GM12878 (cell line): ENCODE data around the gene MYLK3. TPM values are rescaled to one million over a fixed set of nuclear protein-coding genes. Genes with fewer than 3 reads are reported as not detected.

ENCODE experiments used
- ATAC-seq: fragments of 200-7000 bp; cut with Tn5 transposase; 3 replicates; pipeline ENCODE4 v1.9.1; 2020; ENCODE audit warnings: mild to moderate bottlenecking, moderate library complexity
- BruUV-seq: library from RNA; stranded (reverse); fragments of 400-500 nt; replicated peaks from 2 replicates; lab custom pipeline; 2021; lab: Mats Ljungman, UMichigan
- CTCF ChIA-PET: fragments of 300-600 bp; sonication (Branson Sonifier 250); formaldehyde crosslinking; extraction: SDS; loops from one replicate; lab custom pipeline; 2021; ENCODE audit warnings: inconsistent platforms; lab: Yijun Ruan, JAX
- POLR2A ChIA-PET: fragments of 350-600 bp; formaldehyde crosslinking; extraction: SDS; loops from one replicate; lab custom pipeline; 2021; ENCODE audit warnings: inconsistent platforms; lab: Charles Lee
- RAD21 ChIA-PET: fragments of 300-600 bp; sonication (Branson Sonifier 250); formaldehyde crosslinking; loops from one replicate; lab custom pipeline; 2023; ENCODE audit warnings: antibody characterized with exemption; ENCODE audit not compliant: unreplicated experiment; lab: Charles Lee
- SMC1A ChIA-PET: fragments of 300-600 bp; sonication (Branson Sonifier 250); formaldehyde crosslinking; loops from one replicate; lab custom pipeline; 2023; ENCODE audit not compliant: unreplicated experiment, uncharacterized antibody; lab: Charles Lee
- DNase-seq: peaks from one replicate; pipeline ENCODE4 v3.0.0-alpha.2; 2011; ENCODE audit warnings: low read depth, low spot score
- FAIRE-seq: peaks from 3 replicates; lab custom pipeline; 2011; peaks lifted over from hg19 to GRCh38; lab: Jason Lieb, UNC
- H2AFZ ChIP-seq: 2 replicates; pipeline ENCODE4 v1.6.0; 2011; ENCODE audit warnings: low read depth, low read length, control low read depth; ENCODE audit not compliant: control insufficient read depth
- H3K27ac ChIP-seq: 2 replicates; pipeline ENCODE4 v1.5.1; 2011; ENCODE audit warnings: control low read depth; ENCODE audit not compliant: control insufficient read depth, insufficient read depth
- H3K27me3 ChIP-seq, 2 experiments: replicated peaks in 1 of 2; 2 replicates each; pipeline versions ENCODE4 v1.6.0 to v1.6.1; 2011; ENCODE audit warnings: low read length in 1 of 2; ENCODE audit not compliant: control insufficient read depth in 2 of 2, insufficient read depth in 2 of 2
- H3K36me3 ChIP-seq, 2 experiments: 2 replicates each; pipeline ENCODE4 v1.5.1; 2011; ENCODE audit warnings: low read length in 1 of 2; ENCODE audit not compliant: control insufficient read depth in 2 of 2, insufficient read depth in 2 of 2
- H3K4me1 ChIP-seq: 2 replicates; pipeline ENCODE4 v1.6.1; 2011; ENCODE audit warnings: mild to moderate bottlenecking, low read length, moderate library complexity, mixed read lengths; ENCODE audit not compliant: control insufficient read depth, insufficient read depth
- H3K4me2 ChIP-seq: 2 replicates; pipeline ENCODE4 v1.6.0; 2011; ENCODE audit warnings: control low read depth; ENCODE audit not compliant: control insufficient read depth, insufficient read depth
- H3K4me3 ChIP-seq: fragments of 200-600 bp; sonication (generic); 2 replicates; pipeline ENCODE4 v1.5.1; 2016
- H3K79me2 ChIP-seq: 2 replicates; pipeline ENCODE4 v1.6.0; 2011; ENCODE audit warnings: low read length; ENCODE audit not compliant: control insufficient read depth, insufficient read depth
- H3K9ac ChIP-seq: 2 replicates; pipeline ENCODE4 v1.8.0; 2011; ENCODE audit warnings: low read length, control low read depth, mixed read lengths; ENCODE audit not compliant: control insufficient read depth, insufficient read depth
- H3K9me3 ChIP-seq: replicated peaks from 3 replicates; pipeline ENCODE4 v1.5.1; 2011; ENCODE audit warnings: mild to moderate bottlenecking, low read length; ENCODE audit not compliant: control insufficient read depth, insufficient read depth
- H4K20me1 ChIP-seq: 2 replicates; pipeline ENCODE4 v1.6.0; 2011; ENCODE audit not compliant: control insufficient read depth, insufficient read depth
- ASH2L ChIP-seq: fragments of 300-600, 200-600 bp; sonication (generic); IDR thresholded peaks from 2 replicates; pipeline ENCODE4 v1.6.1; 2017; ENCODE audit warnings: low read depth, mild to moderate bottlenecking, borderline replicate concordance
- CBFB ChIP-seq: IDR thresholded peaks from 2 replicates; pipeline ENCODE4 v1.6.1; 2016; ENCODE audit warnings: antibody characterized with exemption, low read depth
- CREB1 ChIP-seq: IDR thresholded peaks from 2 replicates; pipeline ENCODE4 v1.6.1; 2012; ENCODE audit warnings: low read depth, mild to moderate bottlenecking, inconsistent platforms
- E2F4 ChIP-seq: IDR thresholded peaks from 2 replicates; pipeline ENCODE4 v1.6.1; 2012; ENCODE audit warnings: low read depth, low read length, improper control_type of control experiment
- FOXK2 ChIP-seq: fragments of 450-650 bp; IDR thresholded peaks from 2 replicates; pipeline ENCODE4 v1.6.1; 2017; ENCODE audit warnings: mild to moderate bottlenecking, moderate library complexity
- HDGF ChIP-seq: fragments of 450-650 bp; IDR thresholded peaks from 2 replicates; pipeline ENCODE4 v1.6.1; 2016; ENCODE audit warnings: antibody characterized with exemption
- JUND ChIP-seq: IDR thresholded peaks from 2 replicates; pipeline ENCODE4 v1.6.1; 2012; ENCODE audit warnings: low read depth, mild to moderate bottlenecking, low read length, improper control_type of control experiment, moderate library complexity
- KAT2A ChIP-seq: conservative IDR thresholded peaks from 2 replicates; pipeline ENCODE4 v1.6.1; 2011; ENCODE audit warnings: low read depth, low read length; ENCODE audit not compliant: control insufficient read depth
- MYB ChIP-seq: fragments of 150-350 bp; IDR thresholded peaks from 2 replicates; pipeline ENCODE4 v1.6.1; 2014; ENCODE audit warnings: mild to moderate bottlenecking, low read depth, low read length, borderline replicate concordance
- NR2F1 ChIP-seq: fragments of 450-650 bp; conservative IDR thresholded peaks from 2 replicates; pipeline ENCODE4 v1.6.1; 2017; ENCODE audit warnings: mild to moderate bottlenecking
- PAX8 ChIP-seq: fragments of 450-650 bp; IDR thresholded peaks from 2 replicates; pipeline ENCODE4 v1.6.1; 2017; ENCODE audit warnings: mild to moderate bottlenecking, moderate library complexity
- RAD21 ChIP-seq: IDR thresholded peaks from 2 replicates; pipeline ENCODE4 v1.6.1; 2011; ENCODE audit warnings: mild to moderate bottlenecking, low read depth, low read length, moderate library complexity; ENCODE audit not compliant: insufficient read depth
- RAD51 ChIP-seq: fragments of 450-650 bp; IDR thresholded peaks from 2 replicates; pipeline ENCODE4 v1.6.1; 2016; ENCODE audit warnings: moderate library complexity, mild to moderate bottlenecking, inconsistent platforms
- SMAD5 ChIP-seq: IDR thresholded peaks from 2 replicates; pipeline ENCODE4 v1.6.1; 2016; ENCODE audit warnings: antibody characterized with exemption, low read depth
- SP1 ChIP-seq: IDR thresholded peaks from one replicate; pipeline ENCODE4 v1.6.1; 2011; ENCODE audit warnings: low read depth, low read length
- SUZ12 ChIP-seq: fragments of 200-600 bp; sonication (generic); IDR thresholded peaks from one replicate; pipeline ENCODE4 v1.6.1; 2018; ENCODE audit warnings: antibody characterized with exemption, mild to moderate bottlenecking; ENCODE audit not compliant: unreplicated experiment
- WRNIP1 ChIP-seq: IDR thresholded peaks from 2 replicates; pipeline ENCODE4 v1.6.1; 2011; ENCODE audit warnings: low read depth, low read length, improper control_type of control experiment, borderline replicate concordance
- ZNF207 ChIP-seq: fragments of 450-650 bp; IDR thresholded peaks from 2 replicates; pipeline ENCODE4 v1.6.1; 2014; ENCODE audit warnings: antibody characterized with exemption, mild to moderate bottlenecking, borderline replicate concordance
- ZNF24 ChIP-seq: fragments of 450-650 bp; IDR thresholded peaks from 2 replicates; pipeline ENCODE4 v1.6.1; 2017; ENCODE audit warnings: antibody characterized with exemption, mild to moderate bottlenecking
- WGBS: methylation state at CpG from one replicate; pipeline ENCODE4 v1.1.6; 2016; ENCODE audit warnings: low lambda C conversion rate; ENCODE audit not compliant: insufficient replicate concordance, insufficient coverage; ENCODE audit errors: missing lambda C conversion rate; 5-methylcytosine and 5-hydroxymethylcytosine counted together
- in situ Hi-C: fragments of 300-500 bp; cut with MboI; formaldehyde crosslinking; loops from 9 replicates; pipeline ENCODE4 v1.14.3; 2018; ENCODE audit warnings: mixed read lengths
- intact Hi-C: fragments of 100-400 bp; cut with micrococcal nuclease; formaldehyde crosslinking; loops from one replicate; pipeline ENCODE4 v1.14.2; 2022; ENCODE audit not compliant: unreplicated experiment
- polyA plus RNA-seq, 11 experiments: library from polyadenylated mRNA; depleted of rRNA in 4 of 11; unstranded in 6 of 11; stranded (reverse) in 5 of 11; fragments of >200 nt; fragmentation: Nextera tagmentation in 4 of 11; fragmentation: Illumina TruSeq in 1 of 11; extraction: Ambion mirVana in 4 of 11; extraction: Trizol in 1 of 11; gene quantifications; 1 replicate in 1 of 11; 2 replicates in 10 of 11; pipeline versions ENCODE4 v1.2.1 to v1.2.3, GENCODE V29; 2011 to 2016; ENCODE audit warnings: inconsistent platforms in 2 of 11, missing spikeins in 2 of 11, low read depth in 1 of 11
- total RNA-seq, 4 experiments: library from RNA; depleted of rRNA in 3 of 4; stranded (reverse); fragments of >200 nt in 3 of 4; fragmentation: Illumina TruSeq in 1 of 4; extraction: Trizol in 1 of 4; gene quantifications; 2 replicates each; pipeline versions ENCODE4 v1.2.1 to v1.2.3, GENCODE V29; 2013 to 2021
- TF ChIP-seq, protein P1 (sequence below): fragments of 450-650 bp; IDR thresholded peaks from 2 replicates; pipeline ENCODE4 v1.6.1; 2018; ENCODE audit warnings: mild to moderate bottlenecking, low read depth, moderate library complexity; ENCODE audit not compliant: partially characterized antibody

Gene MYLK3
- total and polyA plus RNA-seq, 10 of the 15 experiments (the other 5 are each of a cell fraction or from before 2014, with no cell fraction given): 0.02 to 0.46 (median 0.17) TPM

DNA sequence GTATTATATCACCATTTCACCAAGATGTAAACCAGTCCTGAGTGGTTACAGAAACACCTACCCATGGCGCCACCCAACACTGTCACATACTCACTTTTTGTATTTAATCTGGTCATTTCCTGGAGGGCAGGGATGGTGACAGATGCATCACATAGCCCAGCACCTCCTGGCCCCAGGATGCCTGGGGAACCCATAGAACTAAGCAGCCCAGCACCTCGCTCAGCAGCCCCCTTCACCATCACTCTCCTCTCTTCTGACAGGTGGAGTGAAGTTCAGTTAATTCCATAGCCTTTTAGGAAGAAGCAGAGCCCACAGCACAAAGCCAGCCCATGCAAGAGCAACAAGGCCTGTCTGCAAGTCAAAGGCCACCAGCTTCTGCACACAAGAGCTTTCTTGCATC, 27.5 kb downstream of the MYLK3 start (continued):
- TF ChIP-seq, protein P1, sequence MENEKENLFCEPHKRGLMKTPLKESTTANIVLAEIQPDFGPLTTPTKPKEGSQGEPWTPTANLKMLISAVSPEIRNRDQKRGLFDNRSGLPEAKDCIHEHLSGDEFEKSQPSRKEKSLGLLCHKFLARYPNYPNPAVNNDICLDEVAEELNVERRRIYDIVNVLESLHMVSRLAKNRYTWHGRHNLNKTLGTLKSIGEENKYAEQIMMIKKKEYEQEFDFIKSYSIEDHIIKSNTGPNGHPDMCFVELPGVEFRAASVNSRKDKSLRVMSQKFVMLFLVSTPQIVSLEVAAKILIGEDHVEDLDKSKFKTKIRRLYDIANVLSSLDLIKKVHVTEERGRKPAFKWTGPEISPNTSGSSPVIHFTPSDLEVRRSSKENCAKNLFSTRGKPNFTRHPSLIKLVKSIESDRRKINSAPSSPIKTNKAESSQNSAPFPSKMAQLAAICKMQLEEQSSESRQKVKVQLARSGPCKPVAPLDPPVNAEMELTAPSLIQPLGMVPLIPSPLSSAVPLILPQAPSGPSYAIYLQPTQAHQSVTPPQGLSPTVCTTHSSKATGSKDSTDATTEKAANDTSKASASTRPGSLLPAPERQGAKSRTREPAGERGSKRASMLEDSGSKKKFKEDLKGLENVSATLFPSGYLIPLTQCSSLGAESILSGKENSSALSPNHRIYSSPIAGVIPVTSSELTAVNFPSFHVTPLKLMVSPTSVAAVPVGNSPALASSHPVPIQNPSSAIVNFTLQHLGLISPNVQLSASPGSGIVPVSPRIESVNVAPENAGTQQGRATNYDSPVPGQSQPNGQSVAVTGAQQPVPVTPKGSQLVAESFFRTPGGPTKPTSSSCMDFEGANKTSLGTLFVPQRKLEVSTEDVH: no peak
- TF ChIP-seq KAT2A (no peak), RAD21 (no peak), RAD51 (no peak)

DNA sequence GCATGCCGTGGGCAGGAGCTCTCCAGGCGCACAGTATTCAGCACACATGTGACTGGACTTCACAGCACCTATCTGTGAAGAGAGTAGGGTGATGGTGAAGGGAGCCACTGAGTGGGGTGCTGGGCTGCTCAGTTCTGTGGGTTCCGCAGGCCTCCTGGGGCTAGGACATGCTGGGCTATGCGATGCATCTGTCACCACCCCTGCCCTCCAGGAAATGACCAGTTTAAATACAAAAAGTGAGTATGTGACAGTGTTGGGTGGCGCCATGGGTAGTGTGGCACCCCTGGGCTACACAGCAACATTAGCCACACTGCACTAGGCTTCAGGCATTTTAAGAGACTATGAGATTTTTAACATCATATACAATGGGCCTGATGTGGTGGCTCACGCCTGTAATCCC, 28.6 kb downstream of the MYLK3 start:
- no peaks in the 10 kb centered on the region for H3K27me3 ChIP-seq
- H3K36me3 ChIP-seq: no peaks in the 10 kb centered on the region
- no peak overlapping the region for H3K4me3 ChIP-seq
- ChIA-PET POLR2A (no interaction called here), CTCF (no interaction called here)
- H3K4me1 ChIP-seq: no peaks in the 10 kb centered on the region
- H4K20me1 ChIP-seq: no peaks in the 10 kb centered on the region
- no peak overlapping the region for H3K27ac ChIP-seq
- WGBS: 81% methylated on average over 6 of the region's 6 CpGs
- intact Hi-C loops: no loop called here
- H3K4me2 ChIP-seq: no peak overlapping the region
- no peak for TF ChIP-seq SMAD5
- TF ChIP-seq ZNF207: no peak
- no peak for TF ChIP-seq SUZ12
- no peak for TF ChIP-seq JUND
- TF ChIP-seq CREB1: no peak
- no peak for TF ChIP-seq ASH2L
- TF ChIP-seq CBFB: no peak
- no peak for TF ChIP-seq NR2F1
- no peak for TF ChIP-seq E2F4
- TF ChIP-seq HDGF: no peak
- TF ChIP-seq MYB: no peak
- TF ChIP-seq SP1: no peak
- TF ChIP-seq PAX8: no peak
- no peak for TF ChIP-seq ZNF24
- no peak for TF ChIP-seq WRNIP1
- no peak for TF ChIP-seq FOXK2
- TF ChIP-seq, all 136 proteins: peak for 0
- FAIRE-seq: no peak
- H2AFZ ChIP-seq: no peak overlapping the region
- no peaks in the 10 kb centered on the region for H3K79me2 ChIP-seq
- DNase-seq: no peak
- in situ Hi-C loops: no loop called here
- no peak for ATAC-seq
- peaks cover 2% of the 10 kb centered on the region; the same call in 1 of the 3 replicates for H3K9me3 ChIP-seq
- RAD21 ChIA-PET: no interaction called here
- H3K9ac ChIP-seq: no peak overlapping the region
- no TSS peak for BruUV-seq
- SMC1A ChIA-PET: no interaction called here
